ENCODE results near the gene GNS. TPM values are rescaled to one million over a fixed set of nuclear protein-coding genes. Genes with fewer than 3 reads are reported as not detected.
A peak's percentile ranks its signal among the peaks of the same experiment; 100 is the strongest.

GNS gene
- total RNA-seq, 1 donor from 2014 or later: 21.3 TPM

GRCh38 chr12:64760808-64761573 lies 1.8 kb upstream of the GNS start:
- no peak overlapping the region for H3K4me3 Mint-ChIP-seq
- no peak for DNase-seq (ENCODE audit: low spot score)
- H3K27ac Mint-ChIP-seq: no peak overlapping the region
- peaks cover 36% of the 10 kb centered on the region for H3K4me1 Mint-ChIP-seq (ENCODE audit: low read depth)
- H3K9me3 Mint-ChIP-seq: no peaks in the 10 kb centered on the region
- H3K27me3 Mint-ChIP-seq (ENCODE audit: insufficient read depth): peaks cover 4% of the 10 kb centered on the region
- intact Hi-C loops (cut with micrococcal nuclease): no loop called here
- H3K36me3 Mint-ChIP-seq (ENCODE audit: low read depth): no peaks in the 10 kb centered on the region

GRCh38 chr12:64757771-64758170 lies 1.4 kb downstream of the GNS start:
- no peak for DNase-seq (ENCODE audit: low spot score)
- Mint-ChIP-seq H3K27me3 (ENCODE audit: insufficient read depth) (peaks cover 2% of the 10 kb centered on the region), H3K4me3 (peak overlapping the region; percentile 49), H3K36me3 (ENCODE audit: low read depth) (peaks cover 9% of the 10 kb centered on the region), H3K27ac (peak overlapping the region; percentile 11), H3K4me1 (ENCODE audit: low read depth) (peaks cover 56% of the 10 kb centered on the region), H3K9me3 (no peaks in the 10 kb centered on the region)
- intact Hi-C loops (cut with micrococcal nuclease): loop anchor here (2.0 to 5.0 kb wide), 6 partner anchors 13 to 1545 kb away; partner anchors contain the start of genes HELB, KICS2 and TBK1

- Mint-ChIP-seq H3K36me3 (ENCODE audit: low read depth) (peaks cover 10% of the 10 kb centered on the region), H3K4me1 (ENCODE audit: low read depth) (peaks cover 58% of the 10 kb centered on the region), H3K4me3 (no peak overlapping the region), H3K27ac (no peak overlapping the region), H3K27me3 (ENCODE audit: insufficient read depth) (peaks cover 2% of the 10 kb centered on the region), H3K9me3 (no peaks in the 10 kb centered on the region)
- intact Hi-C loops (cut with micrococcal nuclease): loop anchor here (5.0 kb wide), 4 partner anchors 304 to 1546 kb away; partner anchors contain the start of genes HELB, KICS2 and TBK1
- DNase-seq (ENCODE audit: low spot score): no peak
Measured at GRCh38 chr12:64756376-64756775, 2.8 kb downstream of the GNS start.

GRCh38 chr12:64753427-64753826 lies 5.8 kb downstream of the GNS start:
- Mint-ChIP-seq H3K4me1 (ENCODE audit: low read depth) (peaks cover 43% of the 10 kb centered on the region), H3K27ac (no peak overlapping the region), H3K4me3 (no peak overlapping the region), H3K36me3 (ENCODE audit: low read depth) (peaks cover 14% of the 10 kb centered on the region), H3K9me3 (no peaks in the 10 kb centered on the region), H3K27me3 (ENCODE audit: insufficient read depth) (no peaks in the 10 kb centered on the region)
- DNase-seq (ENCODE audit: low spot score): no peak
- intact Hi-C loops (cut with micrococcal nuclease): no loop called here

GRCh38 chr12:64752833-64753238 lies 6.4 kb downstream of the GNS start:
- intact Hi-C loops (cut with micrococcal nuclease): no loop called here
- Mint-ChIP-seq H3K36me3 (ENCODE audit: low read depth) (peaks cover 16% of the 10 kb centered on the region), H3K4me1 (ENCODE audit: low read depth) (peaks cover 40% of the 10 kb centered on the region), H3K27me3 (ENCODE audit: insufficient read depth) (no peaks in the 10 kb centered on the region), H3K4me3 (no peak overlapping the region), H3K9me3 (no peaks in the 10 kb centered on the region), H3K27ac (no peak overlapping the region)
- DNase-seq (ENCODE audit: low spot score): no peak

GRCh38 chr12:64752032-64752431 lies 7.2 kb downstream of the GNS start:
- intact Hi-C loops (cut with micrococcal nuclease): no loop called here
- no peaks in the 10 kb centered on the region for H3K27me3 Mint-ChIP-seq (ENCODE audit: insufficient read depth)
- no peak overlapping the region for H3K27ac Mint-ChIP-seq
- no peak overlapping the region for H3K4me3 Mint-ChIP-seq
- DNase-seq (ENCODE audit: low spot score): no peak
- no peaks in the 10 kb centered on the region for H3K9me3 Mint-ChIP-seq
- peaks cover 32% of the 10 kb centered on the region for H3K4me1 Mint-ChIP-seq (ENCODE audit: low read depth)
- peaks cover 21% of the 10 kb centered on the region for H3K36me3 Mint-ChIP-seq (ENCODE audit: low read depth)

- Mint-ChIP-seq H3K4me1 (ENCODE audit: low read depth) (peaks cover 14% of the 10 kb centered on the region), H3K27ac (no peak overlapping the region), H3K27me3 (ENCODE audit: insufficient read depth) (no peaks in the 10 kb centered on the region), H3K4me3 (no peak overlapping the region), H3K36me3 (ENCODE audit: low read depth) (peaks cover 31% of the 10 kb centered on the region), H3K9me3 (no peaks in the 10 kb centered on the region)
- intact Hi-C loops (cut with micrococcal nuclease): no loop called here
- DNase-seq (ENCODE audit: low spot score): no peak
Measured at GRCh38 chr12:64749461-64750200, 9.6 kb downstream of the GNS start.

GRCh38 chr12:64747695-64748094 lies 11.5 kb downstream of the GNS start:
- H3K4me3 Mint-ChIP-seq: no peak overlapping the region
- intact Hi-C loops (cut with micrococcal nuclease): no loop called here
- DNase-seq (ENCODE audit: low spot score): no peak
- H3K9me3 Mint-ChIP-seq: no peaks in the 10 kb centered on the region
- H3K27me3 Mint-ChIP-seq (ENCODE audit: insufficient read depth): no peaks in the 10 kb centered on the region
- H3K36me3 Mint-ChIP-seq (ENCODE audit: low read depth): peaks cover 34% of the 10 kb centered on the region
- peaks cover 1% of the 10 kb centered on the region for H3K4me1 Mint-ChIP-seq (ENCODE audit: low read depth)
- no peak overlapping the region for H3K27ac Mint-ChIP-seq

GRCh38 chr12:64746663-64747062 lies 12.5 kb downstream of the GNS start:
- H3K27me3 Mint-ChIP-seq (ENCODE audit: insufficient read depth): no peaks in the 10 kb centered on the region

GRCh38 chr12:64745980-64746379 lies 13.2 kb downstream of the GNS start:
- H3K4me3 Mint-ChIP-seq: no peak overlapping the region
- H3K27me3 Mint-ChIP-seq (ENCODE audit: insufficient read depth): no peaks in the 10 kb centered on the region
- no peaks in the 10 kb centered on the region for H3K4me1 Mint-ChIP-seq (ENCODE audit: low read depth)
- peaks cover 39% of the 10 kb centered on the region for H3K36me3 Mint-ChIP-seq (ENCODE audit: low read depth)
- no peak for DNase-seq (ENCODE audit: low spot score)
- no peaks in the 10 kb centered on the region for H3K9me3 Mint-ChIP-seq
- intact Hi-C loops (cut with micrococcal nuclease): loop anchor here (2.0 kb wide), 1 partner anchor 13 kb away; the partner anchor contains the start of gene GNS
- H3K27ac Mint-ChIP-seq: no peak overlapping the region

More at GRCh38 chr12:64746663-64747062, 12.5 kb downstream of the GNS start:
- H3K9me3 Mint-ChIP-seq: no peaks in the 10 kb centered on the region
- no peak overlapping the region for H3K4me3 Mint-ChIP-seq
- peaks cover 34% of the 10 kb centered on the region for H3K36me3 Mint-ChIP-seq (ENCODE audit: low read depth)
- no peak overlapping the region for H3K27ac Mint-ChIP-seq
- intact Hi-C loops (cut with micrococcal nuclease): no loop called here
- no peaks in the 10 kb centered on the region for H3K4me1 Mint-ChIP-seq (ENCODE audit: low read depth)
- DNase-seq (ENCODE audit: low spot score): no peak

- Mint-ChIP-seq H3K27ac (no peak overlapping the region), H3K4me1 (ENCODE audit: low read depth) (no peaks in the 10 kb centered on the region), H3K36me3 (ENCODE audit: low read depth) (peaks cover 44% of the 10 kb centered on the region), H3K4me3 (no peak overlapping the region), H3K9me3 (no peaks in the 10 kb centered on the region), H3K27me3 (ENCODE audit: insufficient read depth) (no peaks in the 10 kb centered on the region)
- intact Hi-C loops (cut with micrococcal nuclease): loop anchor here (2.0 kb wide), 1 partner anchor 13 kb away; the partner anchor contains the start of gene GNS
- no peak for DNase-seq (ENCODE audit: low spot score)
Measured at GRCh38 chr12:64745259-64745807, 13.9 kb downstream of the GNS start.

GRCh38 chr12:64744422-64745258 lies 14.6 kb downstream of the GNS start:
- no peak for DNase-seq (ENCODE audit: low spot score)
- Mint-ChIP-seq H3K9me3 (no peaks in the 10 kb centered on the region), H3K27ac (no peak overlapping the region), H3K4me3 (no peak overlapping the region), H3K36me3 (ENCODE audit: low read depth) (peaks cover 47% of the 10 kb centered on the region), H3K4me1 (ENCODE audit: low read depth) (no peaks in the 10 kb centered on the region), H3K27me3 (ENCODE audit: insufficient read depth) (no peaks in the 10 kb centered on the region)
- intact Hi-C loops (cut with micrococcal nuclease): loop anchor here (2.0 kb wide), 1 partner anchor 14 kb away; the partner anchor contains the start of gene GNS

All from activated T-helper 1 cell treated with anti-CD3 and anti-CD28 coated beads, Interleukin-12 subunit alpha, Interleukin-12 subunit beta, Interleukin-2, Interleukin-4 antibody, amounts not matched to agents 30 ng/mL and 10 ng/mL and 1 ng/mL, durations not matched to agents 14 hours and 24 hours and 36 hours (primary cell).